ENCODE results near the gene UCKL1.

- TF ChIP-seq CTCF (IDR thresholded peaks at IDR 0.05) (peak in 1 of 3 experiments; percentile 17), POLR2AphosphoS5 (IDR thresholded peaks at IDR 0.05) (peak; percentile 61 to 90)
Observed at GRCh38 chr20:63894358-63895201, 61.6 kb downstream of the UCKL1 start, which contains the start of gene DNAJC5.
